ENCODE measurements around the gene NOP53.

DNA sequence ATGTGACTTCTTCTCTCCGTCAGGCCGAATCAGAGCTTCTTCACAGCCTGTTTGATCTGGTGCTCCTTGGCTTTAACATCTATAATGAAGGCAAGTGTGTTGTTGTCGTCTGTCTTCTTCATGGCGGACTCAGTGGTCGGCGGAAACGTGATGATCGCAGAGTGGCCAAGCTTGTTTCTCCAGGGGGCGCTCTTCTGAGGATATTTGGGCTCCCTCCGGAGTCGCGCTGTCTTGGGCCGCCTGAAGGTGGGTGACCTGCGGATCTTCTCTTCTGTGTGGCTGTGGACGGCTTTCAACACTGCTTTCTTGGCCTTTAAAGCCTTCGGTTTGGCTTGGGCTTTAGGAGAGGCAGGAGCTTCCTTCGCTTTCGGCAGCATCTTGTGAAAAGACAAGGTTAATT is 49.2 kb downstream of the NOP53 start:
- TF ChIP-seq, protein P1, sequence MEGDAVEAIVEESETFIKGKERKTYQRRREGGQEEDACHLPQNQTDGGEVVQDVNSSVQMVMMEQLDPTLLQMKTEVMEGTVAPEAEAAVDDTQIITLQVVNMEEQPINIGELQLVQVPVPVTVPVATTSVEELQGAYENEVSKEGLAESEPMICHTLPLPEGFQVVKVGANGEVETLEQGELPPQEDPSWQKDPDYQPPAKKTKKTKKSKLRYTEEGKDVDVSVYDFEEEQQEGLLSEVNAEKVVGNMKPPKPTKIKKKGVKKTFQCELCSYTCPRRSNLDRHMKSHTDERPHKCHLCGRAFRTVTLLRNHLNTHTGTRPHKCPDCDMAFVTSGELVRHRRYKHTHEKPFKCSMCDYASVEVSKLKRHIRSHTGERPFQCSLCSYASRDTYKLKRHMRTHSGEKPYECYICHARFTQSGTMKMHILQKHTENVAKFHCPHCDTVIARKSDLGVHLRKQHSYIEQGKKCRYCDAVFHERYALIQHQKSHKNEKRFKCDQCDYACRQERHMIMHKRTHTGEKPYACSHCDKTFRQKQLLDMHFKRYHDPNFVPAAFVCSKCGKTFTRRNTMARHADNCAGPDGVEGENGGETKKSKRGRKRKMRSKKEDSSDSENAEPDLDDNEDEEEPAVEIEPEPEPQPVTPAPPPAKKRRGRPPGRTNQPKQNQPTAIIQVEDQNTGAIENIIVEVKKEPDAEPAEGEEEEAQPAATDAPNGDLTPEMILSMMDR (IDR thresholded peaks at IDR 0.05; ENCODE audit: insufficient read depth, low read depth, low read length): no peak
- TF ChIP-seq EZH2 (IDR thresholded peaks at IDR 0.05; ENCODE audit: insufficient read depth, low read length): no peak

Data from astrocyte (in vitro differentiated cells and primary cell).